Panc1 (cell line): ENCODE results near the gene CCDC85C. TPM values are rescaled to one million over a fixed set of nuclear protein-coding genes. Genes with fewer than 3 reads are reported as not detected.

ENCODE experiments used
- ATAC-seq: fragments of 200-7000 bp; cut with Tn5 transposase; 2 replicates; pipeline ENCODE4 v1.9.1; 2020; ENCODE audit warnings: mild to moderate bottlenecking, moderate library complexity
- BruUV-seq: library from RNA; stranded (reverse); fragments of 400-500 nt; replicated peaks from 2 replicates; lab custom pipeline; 2021; lab: Mats Ljungman, UMichigan
- CTCF ChIA-PET: fragments of 300-600 bp; sonication (Branson Sonifier 250); formaldehyde crosslinking; loops from one replicate; lab custom pipeline; 2022; ENCODE audit warnings: antibody characterized with exemption; lab: Charles Lee
- POLR2A ChIA-PET: fragments of 300-600 bp; sonication (Branson Sonifier 250); formaldehyde crosslinking; loops from one replicate; lab custom pipeline; 2022; ENCODE audit warnings: antibody characterized with exemption; lab: Charles Lee
- DNase-seq: peaks from one replicate; pipeline ENCODE4 v3.0.0-alpha.2; 2010; ENCODE audit warnings: low read depth, low spot score
- H3K27ac ChIP-seq: 2 replicates; pipeline ENCODE4 v1.5.1; 2011; ENCODE audit warnings: mild to moderate bottlenecking, low read length, inconsistent platforms
- H3K27me3 ChIP-seq: fragments of 200-500 bp; sonication (Bioruptor generic); 2 replicates; pipeline ENCODE4 v1.6.0; 2014; ENCODE audit warnings: low read length, inconsistent platforms; ENCODE audit not compliant: control insufficient read depth, insufficient read depth
- H3K36me3 ChIP-seq: fragments of 200-500 bp; sonication (Bioruptor generic); 2 replicates; pipeline ENCODE4 v1.5.1; 2014; ENCODE audit warnings: inconsistent platforms, mild to moderate bottlenecking, low read length, moderate library complexity; ENCODE audit not compliant: control insufficient read depth, insufficient read depth
- H3K4me1 ChIP-seq: 2 replicates; pipeline ENCODE4 v1.5.1; 2011; ENCODE audit warnings: inconsistent platforms, mild to moderate bottlenecking, low read length, moderate library complexity; ENCODE audit not compliant: control insufficient read depth, insufficient read depth
- H3K4me3 ChIP-seq, 2 experiments: 2 replicates each; pipeline ENCODE4 v1.5.1; 2011 to 2012; ENCODE audit warnings: low read depth in 2 of 2, low read length in 2 of 2, mild to moderate bottlenecking in 2 of 2, inconsistent platforms in 1 of 2, moderate library complexity in 1 of 2
- H3K9me3 ChIP-seq: fragments of 200-500 bp; sonication (Bioruptor generic); 2 replicates; pipeline ENCODE4 v1.5.1; 2014; ENCODE audit warnings: low read depth, mild to moderate bottlenecking, inconsistent platforms, low read length, moderate library complexity; ENCODE audit not compliant: control insufficient read depth, insufficient read depth
- POLR2AphosphoS5 ChIP-seq: IDR thresholded peaks from 2 replicates; pipeline ENCODE4 v1.6.1; 2012; ENCODE audit warnings: mild to moderate bottlenecking, low read depth, low read length, moderate library complexity
- SIN3A ChIP-seq: IDR thresholded peaks from 2 replicates; pipeline ENCODE4 v1.6.1; 2012; ENCODE audit warnings: low read depth, mild to moderate bottlenecking, low read length, moderate library complexity, borderline replicate concordance; ENCODE audit not compliant: insufficient read depth
- TCF7L2 ChIP-seq: IDR thresholded peaks from 2 replicates; pipeline ENCODE4 v1.6.1; 2011; ENCODE audit warnings: mild to moderate bottlenecking, low read depth, low read length, inconsistent platforms
- in situ Hi-C: cut with HindIII; loops from 2 replicates; pipeline ENCODE4 v1.10.0; 2016; ENCODE audit warnings: low sequenced_read_pairs, low pct_unique_long_range_greater_than_20kb
- intact Hi-C: fragments of 100-400 bp; cut with micrococcal nuclease; formaldehyde crosslinking; loops from one replicate; pipeline ENCODE4 v1.10.0; 2022; ENCODE audit not compliant: unreplicated experiment
- total RNA-seq: library from RNA; stranded (reverse); gene quantifications from one replicate; pipeline ENCODE4 v1.2.1, GENCODE V29; 2021; ENCODE audit not compliant: unreplicated experiment
- TF ChIP-seq, protein P1 (sequence below): fragments of 450-650 bp; IDR thresholded peaks from 2 replicates; pipeline ENCODE4 v1.5.1; 2017; ENCODE audit warnings: mild to moderate bottlenecking
- TF ChIP-seq, protein P2 (sequence below), 2 experiments: IDR thresholded peaks; 2 replicates each; pipeline ENCODE4 v1.6.1; 2011 to 2012; ENCODE audit warnings: low read depth in 2 of 2, control low read depth in 1 of 2, low read length in 1 of 2, mild to moderate bottlenecking in 1 of 2, moderate library complexity in 1 of 2; ENCODE audit not compliant: insufficient read depth in 1 of 2

Gene CCDC85C
- total RNA-seq, 1 experiment from 2014 or later: 96.6 TPM

DNA sequence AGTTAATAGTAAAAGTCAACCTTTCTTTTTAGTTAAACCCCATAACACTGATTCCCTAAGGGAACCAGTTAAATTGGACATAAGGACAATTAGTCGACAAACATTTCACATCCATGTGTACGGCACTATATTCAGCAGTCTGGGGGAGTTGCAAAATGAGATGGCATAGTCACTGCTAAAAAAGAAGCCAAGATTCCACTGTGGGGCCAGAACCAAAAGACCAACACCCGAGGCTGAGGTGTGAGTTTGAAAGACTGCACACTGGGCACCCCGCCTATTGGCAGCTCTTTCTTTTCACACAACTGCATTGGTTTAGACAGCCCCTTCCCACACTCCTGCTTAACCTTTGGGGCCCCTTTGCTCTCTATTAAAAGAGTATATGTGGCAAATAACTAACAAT, 140.0 kb downstream of the CCDC85C start:
- no peaks in the 10 kb centered on the region for H3K4me1 ChIP-seq
- no peak for DNase-seq
- peaks cover 2% of the 10 kb centered on the region; the same call in 1 of the 2 replicates for H3K36me3 ChIP-seq
- H3K27me3 ChIP-seq: no peaks in the 10 kb centered on the region
- ChIA-PET POLR2A (no interaction called here), CTCF (no interaction called here)
- no peak for ATAC-seq
- H3K27ac ChIP-seq: no peak overlapping the region
- no peak overlapping the region for H3K4me3 ChIP-seq
- in situ Hi-C loops: no loop called here
- H3K9me3 ChIP-seq: no peaks in the 10 kb centered on the region
- TF ChIP-seq TCF7L2: no peak
- TF ChIP-seq, protein P1, sequence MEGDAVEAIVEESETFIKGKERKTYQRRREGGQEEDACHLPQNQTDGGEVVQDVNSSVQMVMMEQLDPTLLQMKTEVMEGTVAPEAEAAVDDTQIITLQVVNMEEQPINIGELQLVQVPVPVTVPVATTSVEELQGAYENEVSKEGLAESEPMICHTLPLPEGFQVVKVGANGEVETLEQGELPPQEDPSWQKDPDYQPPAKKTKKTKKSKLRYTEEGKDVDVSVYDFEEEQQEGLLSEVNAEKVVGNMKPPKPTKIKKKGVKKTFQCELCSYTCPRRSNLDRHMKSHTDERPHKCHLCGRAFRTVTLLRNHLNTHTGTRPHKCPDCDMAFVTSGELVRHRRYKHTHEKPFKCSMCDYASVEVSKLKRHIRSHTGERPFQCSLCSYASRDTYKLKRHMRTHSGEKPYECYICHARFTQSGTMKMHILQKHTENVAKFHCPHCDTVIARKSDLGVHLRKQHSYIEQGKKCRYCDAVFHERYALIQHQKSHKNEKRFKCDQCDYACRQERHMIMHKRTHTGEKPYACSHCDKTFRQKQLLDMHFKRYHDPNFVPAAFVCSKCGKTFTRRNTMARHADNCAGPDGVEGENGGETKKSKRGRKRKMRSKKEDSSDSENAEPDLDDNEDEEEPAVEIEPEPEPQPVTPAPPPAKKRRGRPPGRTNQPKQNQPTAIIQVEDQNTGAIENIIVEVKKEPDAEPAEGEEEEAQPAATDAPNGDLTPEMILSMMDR: no peak
- no peak for TF ChIP-seq POLR2AphosphoS5
- TF ChIP-seq, protein P2, sequence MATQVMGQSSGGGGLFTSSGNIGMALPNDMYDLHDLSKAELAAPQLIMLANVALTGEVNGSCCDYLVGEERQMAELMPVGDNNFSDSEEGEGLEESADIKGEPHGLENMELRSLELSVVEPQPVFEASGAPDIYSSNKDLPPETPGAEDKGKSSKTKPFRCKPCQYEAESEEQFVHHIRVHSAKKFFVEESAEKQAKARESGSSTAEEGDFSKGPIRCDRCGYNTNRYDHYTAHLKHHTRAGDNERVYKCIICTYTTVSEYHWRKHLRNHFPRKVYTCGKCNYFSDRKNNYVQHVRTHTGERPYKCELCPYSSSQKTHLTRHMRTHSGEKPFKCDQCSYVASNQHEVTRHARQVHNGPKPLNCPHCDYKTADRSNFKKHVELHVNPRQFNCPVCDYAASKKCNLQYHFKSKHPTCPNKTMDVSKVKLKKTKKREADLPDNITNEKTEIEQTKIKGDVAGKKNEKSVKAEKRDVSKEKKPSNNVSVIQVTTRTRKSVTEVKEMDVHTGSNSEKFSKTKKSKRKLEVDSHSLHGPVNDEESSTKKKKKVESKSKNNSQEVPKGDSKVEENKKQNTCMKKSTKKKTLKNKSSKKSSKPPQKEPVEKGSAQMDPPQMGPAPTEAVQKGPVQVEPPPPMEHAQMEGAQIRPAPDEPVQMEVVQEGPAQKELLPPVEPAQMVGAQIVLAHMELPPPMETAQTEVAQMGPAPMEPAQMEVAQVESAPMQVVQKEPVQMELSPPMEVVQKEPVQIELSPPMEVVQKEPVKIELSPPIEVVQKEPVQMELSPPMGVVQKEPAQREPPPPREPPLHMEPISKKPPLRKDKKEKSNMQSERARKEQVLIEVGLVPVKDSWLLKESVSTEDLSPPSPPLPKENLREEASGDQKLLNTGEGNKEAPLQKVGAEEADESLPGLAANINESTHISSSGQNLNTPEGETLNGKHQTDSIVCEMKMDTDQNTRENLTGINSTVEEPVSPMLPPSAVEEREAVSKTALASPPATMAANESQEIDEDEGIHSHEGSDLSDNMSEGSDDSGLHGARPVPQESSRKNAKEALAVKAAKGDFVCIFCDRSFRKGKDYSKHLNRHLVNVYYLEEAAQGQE (IDR thresholded peaks at IDR 0.05; ENCODE audit: insufficient read depth in 1 of 2, low read depth in 2 of 2, low read length in 1 of 2): no peak
- TF ChIP-seq SIN3A: no peak
- BruUV-seq: no TSS peak
- intact Hi-C loops: no loop called here

DNA sequence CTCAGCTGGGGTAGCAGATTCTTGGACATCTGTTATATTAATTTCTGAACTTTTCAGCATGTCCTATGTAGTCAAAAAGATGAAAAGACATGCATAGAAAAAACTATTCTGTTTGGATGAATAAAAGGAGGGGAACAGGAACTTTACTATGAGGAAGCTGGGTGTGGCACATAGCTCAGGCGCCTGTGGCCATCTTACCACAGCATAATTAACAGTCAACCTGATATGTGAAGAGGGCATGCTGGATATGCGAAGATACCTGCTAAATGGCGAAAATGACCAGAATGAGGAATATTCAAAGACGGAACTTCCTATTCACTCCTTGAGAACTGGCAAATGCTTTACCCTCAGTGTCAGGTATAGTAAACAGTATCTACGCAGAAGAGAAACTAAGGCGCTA, 141.8 kb downstream of the CCDC85C start:
- intact Hi-C loops (no loop called here), in situ Hi-C loops (no loop called here)
- no peak overlapping the region for H3K27ac ChIP-seq
- peaks cover 5% of the 10 kb centered on the region; the same call in 1 of the 2 replicates for H3K36me3 ChIP-seq
- no peaks in the 10 kb centered on the region for H3K27me3 ChIP-seq
- no peaks in the 10 kb centered on the region for H3K4me1 ChIP-seq
- CTCF ChIA-PET: no interaction called here
- H3K4me3 ChIP-seq: no peak overlapping the region
- TF ChIP-seq, protein P2 (IDR thresholded peaks at IDR 0.05; ENCODE audit: insufficient read depth in 1 of 2, low read depth in 2 of 2, low read length in 1 of 2): no peak
- TF ChIP-seq TCF7L2 (no peak), POLR2AphosphoS5 (no peak), SIN3A (no peak)
- TF ChIP-seq, protein P1: no peak
- DNase-seq (no peak), ATAC-seq (no peak)
- POLR2A ChIA-PET: no interaction called here
- BruUV-seq: no TSS peak
- H3K9me3 ChIP-seq: no peaks in the 10 kb centered on the region
